Fibroblast of lung (primary cell): ENCODE measurements around the gene HSD11B1L.

Experiments
- EZH2 ChIP-seq: IDR thresholded peaks from 2 replicates; pipeline ENCODE4 v1.5.1; 2012; ENCODE audit warnings: low read length, control low read depth, mild to moderate bottlenecking; ENCODE audit errors: missing control alignments
- TF ChIP-seq, protein P1 (sequence below), 2 donors: IDR thresholded peaks in 1 of 2; conservative IDR thresholded peaks in 1 of 2; 1 replicate in 1 of 2; 2 replicates in 1 of 2; pipeline ENCODE4 v1.5.1; 2011 to 2012; ENCODE audit warnings: low read length in 2 of 2, control low read depth in 1 of 2, inconsistent platforms in 1 of 2, low read depth in 1 of 2, mild to moderate bottlenecking in 1 of 2

- TF ChIP-seq, protein P1, sequence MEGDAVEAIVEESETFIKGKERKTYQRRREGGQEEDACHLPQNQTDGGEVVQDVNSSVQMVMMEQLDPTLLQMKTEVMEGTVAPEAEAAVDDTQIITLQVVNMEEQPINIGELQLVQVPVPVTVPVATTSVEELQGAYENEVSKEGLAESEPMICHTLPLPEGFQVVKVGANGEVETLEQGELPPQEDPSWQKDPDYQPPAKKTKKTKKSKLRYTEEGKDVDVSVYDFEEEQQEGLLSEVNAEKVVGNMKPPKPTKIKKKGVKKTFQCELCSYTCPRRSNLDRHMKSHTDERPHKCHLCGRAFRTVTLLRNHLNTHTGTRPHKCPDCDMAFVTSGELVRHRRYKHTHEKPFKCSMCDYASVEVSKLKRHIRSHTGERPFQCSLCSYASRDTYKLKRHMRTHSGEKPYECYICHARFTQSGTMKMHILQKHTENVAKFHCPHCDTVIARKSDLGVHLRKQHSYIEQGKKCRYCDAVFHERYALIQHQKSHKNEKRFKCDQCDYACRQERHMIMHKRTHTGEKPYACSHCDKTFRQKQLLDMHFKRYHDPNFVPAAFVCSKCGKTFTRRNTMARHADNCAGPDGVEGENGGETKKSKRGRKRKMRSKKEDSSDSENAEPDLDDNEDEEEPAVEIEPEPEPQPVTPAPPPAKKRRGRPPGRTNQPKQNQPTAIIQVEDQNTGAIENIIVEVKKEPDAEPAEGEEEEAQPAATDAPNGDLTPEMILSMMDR (conservative IDR thresholded peaks at IDR 0.05 in 1 of 2, IDR thresholded peaks at IDR 0.05 in 1 of 2; ENCODE audit: low read depth in 1 of 2, low read length in 2 of 2) = no peak
- TF ChIP-seq EZH2 = no peak
Observed at GRCh38 chr19:5646703-5647102, 34.1 kb upstream of the HSD11B1L start.
